ENCODE results near the gene C1QTNF12.
"Not testable (repeated sequence)": the region's sequence is repeated elsewhere in the genome, so short reads cannot be mapped to it uniquely, and the experiment has no call there.

C1QTNF12 gene

GRCh38 chr1:1259540-1259939, 13.0 kb upstream of the C1QTNF12 start:
- DNase-seq (ENCODE audit: low read depth in 3 of 3), result no peak

- DNase-seq (ENCODE audit: low read depth in 3 of 3), result no peak
Measured at GRCh38 chr1:1259119-1259488, 12.6 kb upstream of the C1QTNF12 start.

- no peak for DNase-seq (ENCODE audit: low read depth in 3 of 3)
Measured at GRCh38 chr1:1256956-1257871, 10.7 kb upstream of the C1QTNF12 start.

GRCh38 chr1:1255611-1256010, 9.1 kb upstream of the C1QTNF12 start:
- DNase-seq (ENCODE audit: low read depth in 3 of 3), result no peak

- DNase-seq (ENCODE audit: low read depth in 3 of 3), result no peak
Measured at GRCh38 chr1:1255078-1255477, 8.6 kb upstream of the C1QTNF12 start.

GRCh38 chr1:1254667-1254998, 8.1 kb upstream of the C1QTNF12 start:
- no peak for DNase-seq (ENCODE audit: low read depth in 3 of 3)

- no peak for DNase-seq (ENCODE audit: low read depth in 3 of 3)
Measured at GRCh38 chr1:1253972-1254666, 7.6 kb upstream of the C1QTNF12 start.

GRCh38 chr1:1253314-1253713, 6.8 kb upstream of the C1QTNF12 start:
- DNase-seq (ENCODE audit: low read depth in 3 of 3), result no peak

- DNase-seq (ENCODE audit: low read depth in 3 of 3), result peak; percentile 29 to 56 (median 46)
Measured at GRCh38 chr1:1250786-1251284, 4.3 kb upstream of the C1QTNF12 start.

GRCh38 chr1:1248009-1248913, 1.7 kb upstream of the C1QTNF12 start:
- not testable (repeated sequence) for DNase-seq (ENCODE audit: low read depth in 3 of 3)

GRCh38 chr1:1247341-1247913, 905 bp upstream of the C1QTNF12 start:
- no peak for DNase-seq (ENCODE audit: low read depth in 3 of 3)

GRCh38 chr1:1245817-1246576, 525 bp downstream of the C1QTNF12 start:
- DNase-seq (ENCODE audit: low read depth in 3 of 3), result no peak

- no peak for DNase-seq (ENCODE audit: low read depth in 3 of 3)
Measured at GRCh38 chr1:1245178-1245816, 1.2 kb downstream of the C1QTNF12 start.

GRCh38 chr1:1244192-1244811, 2.2 kb downstream of the C1QTNF12 start:
- no peak for DNase-seq (ENCODE audit: low read depth in 3 of 3)

- DNase-seq (ENCODE audit: low read depth in 3 of 3), result no peak
Measured at GRCh38 chr1:1243807-1244191, 2.7 kb downstream of the C1QTNF12 start.

GRCh38 chr1:1243266-1243660, 3.3 kb downstream of the C1QTNF12 start:
- DNase-seq (ENCODE audit: low read depth in 3 of 3), result no peak

GRCh38 chr1:1242461-1243265, 3.9 kb downstream of the C1QTNF12 start:
- DNase-seq (ENCODE audit: low read depth in 3 of 3), result no peak

- no peak for DNase-seq (ENCODE audit: low read depth in 3 of 3)
Measured at GRCh38 chr1:1241588-1242219, 4.8 kb downstream of the C1QTNF12 start.
